Measurements from ENCODE around the gene CALML4. TPM values are rescaled to one million over a fixed set of nuclear protein-coding genes. Genes with fewer than 3 reads are reported as not detected.

CALML4 gene
- total RNA-seq = 11.9 and 14.8 TPM in 2 replicates
- long read RNA-seq = 0 reads

- Mint-ChIP-seq H3K4me1 (peaks cover 12% of the 10 kb centered on the region), H3K27me3 (ENCODE audit: low read depth) (no peaks in the 10 kb centered on the region), H3K9me3 (no peaks in the 10 kb centered on the region), H3K27ac (ENCODE audit: unreplicated experiment) (no peak within 1 kb of the TSS), H3K4me3 (no peak within 1 kb of the TSS), H3K36me3 (ENCODE audit: low read depth) (no peaks in the 10 kb centered on the region)
- no peak for TF ChIP-seq CTCF (conservative IDR thresholded peaks at IDR 0.05)
- no peak for DNase-seq (ENCODE audit: low read depth, low spot score)
Measured at GRCh38 chr15:68204776-68205557, at the start of gene CALML4. Gene CALML4 (minus strand): TSS chr15:68205332. CDS start chr15:68205247, 85 bp downstream.

- Mint-ChIP-seq H3K4me1 (peaks cover 9% of the 10 kb centered on the region), H3K4me3 (peak overlapping the region; percentile 55), H3K27ac (ENCODE audit: unreplicated experiment) (no peak overlapping the region), H3K27me3 (ENCODE audit: low read depth) (peaks cover 6% of the 10 kb centered on the region), H3K36me3 (ENCODE audit: low read depth) (no peaks in the 10 kb centered on the region), H3K9me3 (peaks cover 6% of the 10 kb centered on the region)
- DNase-seq (ENCODE audit: low read depth, low spot score) = no peak
- peak; percentile 89 for TF ChIP-seq CTCF (conservative IDR thresholded peaks at IDR 0.05)
Measured at GRCh38 chr15:68252925-68253534, 47.9 kb upstream of the CALML4 start.

GRCh38 chr15:68249058-68249713 lies 44.1 kb upstream of the CALML4 start:
- no peak for DNase-seq (ENCODE audit: low read depth, low spot score)
- Mint-ChIP-seq H3K27me3 (ENCODE audit: low read depth) (no peaks in the 10 kb centered on the region), H3K4me3 (no peak overlapping the region), H3K27ac (ENCODE audit: unreplicated experiment) (no peak overlapping the region), H3K9me3 (peaks cover 9% of the 10 kb centered on the region), H3K4me1 (peaks cover 5% of the 10 kb centered on the region), H3K36me3 (ENCODE audit: low read depth) (peaks cover 4% of the 10 kb centered on the region)
- no peak for TF ChIP-seq CTCF (conservative IDR thresholded peaks at IDR 0.05)

- Mint-ChIP-seq H3K27me3 (ENCODE audit: low read depth) (no peaks in the 10 kb centered on the region), H3K4me1 (no peaks in the 10 kb centered on the region), H3K27ac (ENCODE audit: unreplicated experiment) (no peak overlapping the region), H3K9me3 (peaks cover 11% of the 10 kb centered on the region), H3K4me3 (no peak overlapping the region), H3K36me3 (ENCODE audit: low read depth) (peaks cover 10% of the 10 kb centered on the region)
- TF ChIP-seq CTCF (conservative IDR thresholded peaks at IDR 0.05) = no peak
- DNase-seq (ENCODE audit: low read depth, low spot score) = no peak
Measured at GRCh38 chr15:68244235-68244634, 39.1 kb upstream of the CALML4 start.

GRCh38 chr15:68241088-68241935 lies 36.2 kb upstream of the CALML4 start:
- DNase-seq (ENCODE audit: low read depth, low spot score) = no peak
- no peaks in the 10 kb centered on the region for H3K4me1 Mint-ChIP-seq
- peaks cover 8% of the 10 kb centered on the region for H3K9me3 Mint-ChIP-seq
- no peak for TF ChIP-seq CTCF (conservative IDR thresholded peaks at IDR 0.05)
- peaks cover 10% of the 10 kb centered on the region for H3K36me3 Mint-ChIP-seq (ENCODE audit: low read depth)
- H3K4me3 Mint-ChIP-seq = no peak overlapping the region
- H3K27ac Mint-ChIP-seq (ENCODE audit: unreplicated experiment) = no peak overlapping the region
- no peaks in the 10 kb centered on the region for H3K27me3 Mint-ChIP-seq (ENCODE audit: low read depth)

All from neural crest cell (in vitro differentiated cells).